Testis (tissue), 3 donors: Measurements from ENCODE around the gene PPP3R1. TPM values are rescaled to one million over a fixed set of nuclear protein-coding genes. Genes with fewer than 3 reads are reported as not detected.

ENCODE experiments used
- DNase-seq: peaks from one replicate; pipeline ENCODE4 v3.0.0-alpha.2; 2019
- H3K27ac ChIP-seq, 2 donors: fragments of 200-600 bp; sonication (generic); one replicate each; pipeline ENCODE4 v1.5.1; 2019
- H3K27me3 ChIP-seq: fragments of 200-600 bp; sonication (generic); one replicate; pipeline ENCODE4 v1.5.1; 2019
- H3K36me3 ChIP-seq: fragments of 200-600 bp; sonication (generic); one replicate; pipeline ENCODE4 v1.5.1; 2017; ENCODE audit warnings: low read depth; ENCODE audit errors: missing control alignments
- H3K4me1 ChIP-seq: fragments of 200-600 bp; sonication (generic); one replicate; pipeline ENCODE4 v1.5.1; 2019
- H3K4me3 ChIP-seq, 2 donors: fragments of 200-600 bp; sonication (generic); one replicate each; pipeline ENCODE4 v1.5.1; 2017 to 2019
- H3K9me3 ChIP-seq: fragments of 200-600 bp; sonication (generic); one replicate; pipeline ENCODE4 v1.5.1; 2017
- POLR2A ChIP-seq: fragments of 450-650 bp; IDR thresholded peaks from one replicate; pipeline ENCODE4 v1.6.1; 2017; ENCODE audit warnings: antibody characterized with exemption, mild to moderate bottlenecking, moderate library complexity
- WGBS, 2 donors: methylation state at CpG; one replicate each; pipeline ENCODE4 v1.1.5; 2018; 5-methylcytosine and 5-hydroxymethylcytosine counted together
- intact Hi-C: fragments of 100-400 bp; cut with DNase I; formaldehyde crosslinking; loops from one replicate; pipeline ENCODE4 v1.15.1; 2023; ENCODE audit warnings: low total_unique reads
- polyA plus RNA-seq: library from polyadenylated mRNA; stranded (reverse); fragments of 350-450 nt; fragmentation: Illumina TruSeq; extraction: RNeasy Lipid Tissue Mini Kit (QIAGEN cat#74804); gene quantifications from one replicate; pipeline ENCODE4 v1.2.3, GENCODE V29; 2014; ENCODE audit warnings: low read depth, low replicate concordance; ENCODE audit not compliant: insufficient read depth
- total RNA-seq, 2 donors: library from RNA; depleted of rRNA; stranded (reverse); fragments of >200 nt; gene quantifications; one replicate each; pipeline ENCODE4 v1.2.3, GENCODE V29; 2016
- TF ChIP-seq, protein P1 (sequence below), 3 experiments: fragments of 450-650 bp in 2 of 3; fragments of 200-600 bp in 1 of 3; sonication (generic) in 1 of 3; IDR thresholded peaks; one replicate each; pipeline ENCODE4 v1.5.1; 2016 to 2019; ENCODE audit warnings: antibody characterized with exemption in 3 of 3, mild to moderate bottlenecking in 2 of 3, moderate library complexity in 1 of 3

PPP3R1 gene
- total and polyA plus RNA-seq, 3 donors from 2014 or later, result 35.7 to 45.0 (median 37.0) TPM

DNA sequence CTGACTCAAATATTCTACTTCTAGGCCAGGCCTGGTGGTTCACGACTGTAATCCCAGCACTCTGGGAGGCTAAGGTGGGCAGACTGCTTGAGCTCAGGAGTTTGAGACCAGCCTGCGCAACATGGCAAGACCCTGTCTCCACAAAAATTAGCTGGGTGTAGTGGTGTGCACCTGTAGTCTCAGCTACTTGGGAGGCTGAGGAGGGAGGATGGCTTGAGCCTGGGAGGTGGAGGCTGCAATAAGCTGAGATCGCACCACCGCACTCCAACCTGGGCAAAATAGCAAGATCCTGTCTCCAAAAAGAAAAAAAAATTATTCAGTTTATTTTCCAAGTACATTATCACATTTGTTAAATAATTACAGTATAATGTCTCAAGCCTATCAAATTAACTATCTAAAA is 7.3 kb downstream of the PPP3R1 start:
- no peak for DNase-seq
- H3K27me3 ChIP-seq, result no peaks in the 10 kb centered on the region
- H3K4me3 ChIP-seq, result no peak overlapping the region
- 95 to 96% methylated on average over 4 of the region's 4 CpGs for WGBS, 2 donors
- TF ChIP-seq, protein P1, sequence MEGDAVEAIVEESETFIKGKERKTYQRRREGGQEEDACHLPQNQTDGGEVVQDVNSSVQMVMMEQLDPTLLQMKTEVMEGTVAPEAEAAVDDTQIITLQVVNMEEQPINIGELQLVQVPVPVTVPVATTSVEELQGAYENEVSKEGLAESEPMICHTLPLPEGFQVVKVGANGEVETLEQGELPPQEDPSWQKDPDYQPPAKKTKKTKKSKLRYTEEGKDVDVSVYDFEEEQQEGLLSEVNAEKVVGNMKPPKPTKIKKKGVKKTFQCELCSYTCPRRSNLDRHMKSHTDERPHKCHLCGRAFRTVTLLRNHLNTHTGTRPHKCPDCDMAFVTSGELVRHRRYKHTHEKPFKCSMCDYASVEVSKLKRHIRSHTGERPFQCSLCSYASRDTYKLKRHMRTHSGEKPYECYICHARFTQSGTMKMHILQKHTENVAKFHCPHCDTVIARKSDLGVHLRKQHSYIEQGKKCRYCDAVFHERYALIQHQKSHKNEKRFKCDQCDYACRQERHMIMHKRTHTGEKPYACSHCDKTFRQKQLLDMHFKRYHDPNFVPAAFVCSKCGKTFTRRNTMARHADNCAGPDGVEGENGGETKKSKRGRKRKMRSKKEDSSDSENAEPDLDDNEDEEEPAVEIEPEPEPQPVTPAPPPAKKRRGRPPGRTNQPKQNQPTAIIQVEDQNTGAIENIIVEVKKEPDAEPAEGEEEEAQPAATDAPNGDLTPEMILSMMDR (IDR thresholded peaks at IDR 0.05), result no peak
- TF ChIP-seq POLR2A, result no peak
- H3K9me3 ChIP-seq, result no peaks in the 10 kb centered on the region
- no peak overlapping the region for H3K27ac ChIP-seq
- H3K36me3 ChIP-seq, result no peaks in the 10 kb centered on the region
- peaks cover 16% of the 10 kb centered on the region for H3K4me1 ChIP-seq
- intact Hi-C loops, result loop anchor here (10.0 kb wide), 1 partner anchor 120 kb away; no protein-coding TSS in a partner anchor

DNA sequence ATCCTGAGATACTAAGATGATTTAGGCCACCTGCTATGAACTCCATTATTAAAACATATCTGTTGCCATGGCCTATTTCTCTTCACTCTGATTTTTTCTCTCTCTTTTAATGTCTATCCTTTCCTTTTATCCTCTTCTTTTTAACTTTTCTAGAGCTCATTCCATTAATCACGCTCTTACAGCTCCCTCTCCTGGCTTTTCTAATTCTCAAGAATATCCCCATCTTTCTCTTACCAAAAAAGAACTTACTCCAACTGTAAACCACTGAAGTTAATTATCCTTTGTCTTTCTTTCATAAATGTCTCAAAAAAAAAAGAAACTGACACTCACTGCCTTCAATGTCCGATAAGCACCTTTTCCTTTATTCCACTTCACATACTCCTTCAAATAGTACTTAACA is 7.9 kb downstream of the PPP3R1 start:
- H3K4me3 ChIP-seq, result no peak overlapping the region
- no peak for TF ChIP-seq POLR2A
- TF ChIP-seq, protein P1 (IDR thresholded peaks at IDR 0.05), result no peak
- H3K27ac ChIP-seq, result no peak overlapping the region
- intact Hi-C loops, result loop anchor here (10.0 kb wide), 1 partner anchor 120 kb away; no protein-coding TSS in a partner anchor
- H3K36me3 ChIP-seq, result no peaks in the 10 kb centered on the region
- no peak for DNase-seq
- peaks cover 10% of the 10 kb centered on the region for H3K4me1 ChIP-seq
- no peaks in the 10 kb centered on the region for H3K9me3 ChIP-seq
- no peaks in the 10 kb centered on the region for H3K27me3 ChIP-seq
- 50 to 55% methylated on average over 2 of the region's 2 CpGs for WGBS, 2 donors

DNA sequence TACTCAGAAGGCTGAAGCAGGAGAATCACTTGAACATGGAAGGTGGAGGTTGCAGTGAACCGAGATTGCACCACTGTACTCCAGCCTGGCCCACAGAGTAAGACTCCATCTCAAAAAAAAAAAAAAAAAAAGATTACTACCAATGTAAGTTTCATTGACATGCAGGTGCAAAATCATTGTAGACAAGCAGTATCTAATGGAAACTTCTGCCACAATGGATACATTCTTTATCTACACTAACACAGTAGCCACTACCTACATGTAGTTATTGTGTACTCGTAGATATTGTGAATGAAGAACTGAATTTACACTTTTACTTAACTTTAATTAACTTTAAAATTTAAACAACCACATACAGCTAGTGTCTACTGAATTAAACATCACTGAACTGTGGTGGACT is 10.6 kb downstream of the PPP3R1 start:
- Histone ChIP-seq H3K27me3 (no peaks in the 10 kb centered on the region), H3K4me3 (no peak overlapping the region), H3K27ac (no peak overlapping the region), H3K36me3 (no peaks in the 10 kb centered on the region), H3K4me1 (peaks cover 6% of the 10 kb centered on the region), H3K9me3 (no peaks in the 10 kb centered on the region)
- intact Hi-C loops, result loop anchor here (10.0 kb wide), 1 partner anchor 117 kb away; no protein-coding TSS in a partner anchor
- no peak for TF ChIP-seq POLR2A
- TF ChIP-seq, protein P1 (IDR thresholded peaks at IDR 0.05), result no peak
- no peak for DNase-seq
- WGBS, 2 donors, result 81 to 88% methylated on average over 2 of the region's 2 CpGs

DNA sequence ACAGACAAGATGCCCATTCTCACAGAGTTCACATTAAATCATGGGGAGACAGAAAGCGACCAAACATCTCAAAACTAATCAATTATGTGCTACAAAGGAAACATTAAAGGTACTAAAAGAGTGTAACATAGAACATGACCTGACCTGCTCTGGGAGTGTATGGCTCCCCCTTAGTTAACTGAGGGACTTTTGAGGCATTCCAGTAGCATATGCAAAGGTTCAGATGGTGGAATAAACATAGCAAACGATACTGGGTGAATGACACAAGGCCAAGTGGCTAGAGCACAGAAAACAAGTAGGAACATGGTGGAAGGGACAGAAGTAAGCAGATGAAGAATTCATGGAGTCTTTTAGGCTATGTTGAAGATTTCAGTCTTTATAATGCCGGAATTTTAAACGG is 11.9 kb downstream of the PPP3R1 start:
- intact Hi-C loops, result loop anchor here (10.0 kb wide), 1 partner anchor 116 kb away; no protein-coding TSS in a partner anchor
- DNase-seq, result no peak
- no peak for TF ChIP-seq POLR2A
- TF ChIP-seq, protein P1 (IDR thresholded peaks at IDR 0.05), result no peak
- 81 to 89% methylated on average over 4 of the region's 4 CpGs for WGBS, 2 donors
- no peaks in the 10 kb centered on the region for H3K36me3 ChIP-seq
- H3K27me3 ChIP-seq, result no peaks in the 10 kb centered on the region
- no peak overlapping the region for H3K4me3 ChIP-seq
- H3K27ac ChIP-seq, result no peak overlapping the region
- peaks cover 10% of the 10 kb centered on the region for H3K4me1 ChIP-seq
- H3K9me3 ChIP-seq, result no peaks in the 10 kb centered on the region
